ENCODE results near the gene VRK3.

VRK3 gene

GRCh38 chr19:50044922-50045321 lies 19.8 kb upstream of the VRK3 start:
- TF ChIP-seq CTCF (IDR thresholded peaks at IDR 0.05; ENCODE audit: borderline replicate concordance, insufficient read depth, low read depth, low read length), result no peak
- H3K4me3 ChIP-seq (ENCODE audit: low read depth, low read length), result no peak overlapping the region

GRCh38 chr19:50043967-50044366 lies 18.8 kb upstream of the VRK3 start:
- no peak for TF ChIP-seq CTCF (IDR thresholded peaks at IDR 0.05; ENCODE audit: borderline replicate concordance, insufficient read depth, low read depth, low read length)
- H3K4me3 ChIP-seq (ENCODE audit: low read depth, low read length), result no peak overlapping the region

GRCh38 chr19:50042363-50043024 lies 17.3 kb upstream of the VRK3 start:
- no peak overlapping the region for H3K4me3 ChIP-seq (ENCODE audit: low read depth, low read length)
- TF ChIP-seq CTCF (IDR thresholded peaks at IDR 0.05; ENCODE audit: borderline replicate concordance, insufficient read depth, low read depth, low read length), result no peak

- H3K4me3 ChIP-seq (ENCODE audit: low read depth, low read length), result no peak overlapping the region
- TF ChIP-seq CTCF (IDR thresholded peaks at IDR 0.05; ENCODE audit: borderline replicate concordance, insufficient read depth, low read depth, low read length), result no peak
These were observed 15.8 kb upstream of the VRK3 start for GRCh38 chr19:50040967-50041366.

GRCh38 chr19:50039968-50040367 lies 14.8 kb upstream of the VRK3 start:
- TF ChIP-seq CTCF (IDR thresholded peaks at IDR 0.05; ENCODE audit: borderline replicate concordance, insufficient read depth, low read depth, low read length), result no peak
- no peak overlapping the region for H3K4me3 ChIP-seq (ENCODE audit: low read depth, low read length)

- H3K4me3 ChIP-seq (ENCODE audit: low read depth, low read length), result no peak overlapping the region
- no peak for TF ChIP-seq CTCF (IDR thresholded peaks at IDR 0.05; ENCODE audit: borderline replicate concordance, insufficient read depth, low read depth, low read length)
These were observed 11.7 kb upstream of the VRK3 start for GRCh38 chr19:50036908-50037307.

GRCh38 chr19:50030937-50031336 lies 5.8 kb upstream of the VRK3 start:
- TF ChIP-seq CTCF (IDR thresholded peaks at IDR 0.05; ENCODE audit: borderline replicate concordance, insufficient read depth, low read depth, low read length), result no peak
- no peak overlapping the region for H3K4me3 ChIP-seq (ENCODE audit: low read depth, low read length)

Data from GM12875 (cell line).